Measurements from ENCODE around the gene METTL1.

DNA sequence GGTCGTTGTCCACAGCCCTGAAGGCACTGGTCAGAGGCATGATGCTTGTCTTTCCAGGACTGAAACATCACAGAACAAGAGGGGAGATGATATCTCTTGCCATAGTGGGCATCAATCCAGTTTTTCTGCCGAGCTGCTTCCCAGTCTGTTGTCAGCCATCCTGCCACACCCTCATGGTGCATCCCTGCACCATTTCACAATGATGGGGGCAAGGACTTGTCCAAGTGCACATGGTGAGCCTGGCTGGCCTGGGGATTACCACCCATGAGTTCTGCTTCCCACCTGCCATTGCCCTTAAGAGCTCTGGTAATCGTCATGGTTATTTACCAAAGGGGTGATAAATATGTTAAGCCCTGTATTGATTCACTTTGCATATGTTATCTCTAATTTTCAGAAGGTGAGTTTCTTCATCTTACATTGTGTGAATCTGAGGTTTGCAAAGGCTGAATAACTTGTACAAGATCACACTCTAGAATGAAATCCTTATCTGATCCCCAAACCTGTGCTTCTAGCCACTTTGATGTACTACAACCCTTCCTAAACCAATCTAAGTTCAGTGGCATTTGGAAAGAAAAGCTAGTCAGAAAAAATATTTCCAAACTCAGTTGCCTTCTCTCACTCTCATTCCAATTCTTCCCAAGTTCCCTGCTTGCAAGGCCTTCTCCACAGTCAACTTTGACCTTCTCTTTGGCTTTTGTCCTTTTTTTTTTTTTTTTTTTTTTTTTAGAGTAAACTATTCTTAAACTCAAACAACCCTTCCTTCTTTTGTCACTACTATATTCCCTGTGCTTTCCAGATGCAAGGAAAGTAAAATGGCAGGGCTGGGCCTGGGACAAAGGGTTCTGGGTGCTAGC, 44.3 kb upstream of the METTL1 start:
- TF ChIP-seq ZNF384 (IDR thresholded peaks at IDR 0.05) (no peak), FOXA1 (IDR thresholded peaks at IDR 0.05) (no peak), FOXM1 (IDR thresholded peaks at IDR 0.05; ENCODE audit: borderline replicate concordance) (no peak), HDGF (IDR thresholded peaks at IDR 0.05; ENCODE audit: borderline replicate concordance) (no peak), TARDBP (IDR thresholded peaks at IDR 0.05) (no peak), SP1 (IDR thresholded peaks at IDR 0.05) (no peak), LEF1 (IDR thresholded peaks at IDR 0.05; ENCODE audit: borderline replicate concordance) (no peak)
